Activated T-cell treated with anti-CD3 and anti-CD28 coated beads for 4 hours (primary cell): ENCODE data around the gene AMER3.

Source experiments
- DNase-seq: peaks from one replicate; pipeline ENCODE4 v3.0.0-alpha.2; 2020

The AMER3 gene

GRCh38 chr2:130786076-130786475, 30.7 kb downstream of the AMER3 start:
- DNase-seq = no peak

- no peak for DNase-seq
Measured at GRCh38 chr2:130787841-130788240, 32.5 kb downstream of the AMER3 start.

- no peak for DNase-seq
Measured at GRCh38 chr2:130790312-130790711, 35.0 kb downstream of the AMER3 start.

GRCh38 chr2:130790804-130791616, 35.7 kb downstream of the AMER3 start:
- no peak for DNase-seq

- DNase-seq = no peak
Measured at GRCh38 chr2:130791617-130791939, 36.2 kb downstream of the AMER3 start.

- DNase-seq = no peak
Measured at GRCh38 chr2:130795431-130795830, 40.1 kb downstream of the AMER3 start.

- no peak for DNase-seq
Measured at GRCh38 chr2:130796290-130796689, 41.0 kb downstream of the AMER3 start.

GRCh38 chr2:130797493-130798435, 42.4 kb downstream of the AMER3 start:
- peak; percentile 90 for DNase-seq

- no peak for DNase-seq
Measured at GRCh38 chr2:130798472-130799218, 43.3 kb downstream of the AMER3 start.

- DNase-seq = no peak
Measured at GRCh38 chr2:130799295-130799694, 44.0 kb downstream of the AMER3 start.

- DNase-seq = no peak
Measured at GRCh38 chr2:130805613-130806012, 50.3 kb downstream of the AMER3 start.

- no peak for DNase-seq
Measured at GRCh38 chr2:130806370-130806769, 51.0 kb downstream of the AMER3 start.

- DNase-seq = no peak
Measured at GRCh38 chr2:130807659-130808385, 52.5 kb downstream of the AMER3 start.

GRCh38 chr2:130808482-130809268, 53.3 kb downstream of the AMER3 start:
- no peak for DNase-seq

- DNase-seq = no peak
Measured at GRCh38 chr2:130810490-130810889, 55.1 kb downstream of the AMER3 start.

- no peak for DNase-seq
Measured at GRCh38 chr2:130813722-130814121, 58.4 kb downstream of the AMER3 start.

GRCh38 chr2:130814931-130815680, 59.8 kb downstream of the AMER3 start:
- DNase-seq = no peak
